HAP-1 (cell line): ENCODE results near the gene COBL.

ENCODE experiments used
- DNase-seq, 2 experiments: peaks; one replicate each; pipeline ENCODE4 v3.0.0-alpha.2; 2016 to 2020; ENCODE audit warnings: low spot score in 2 of 2
- H3K27me3 ChIP-seq: fragments of 250-450 bp; sonication (Bioruptor Pico); 2 replicates; pipeline ENCODE4 v1.5.1; 2020; ENCODE audit warnings: low read depth, mild to moderate bottlenecking, moderate library complexity
- H3K36me3 ChIP-seq: fragments of 250-450 bp; sonication (Bioruptor Pico); replicated peaks from 2 replicates; pipeline ENCODE4 v1.5.1; 2020; ENCODE audit warnings: mild to moderate bottlenecking
- H3K4me1 ChIP-seq: fragments of 250-450 bp; sonication (Bioruptor Pico); 2 replicates; pipeline ENCODE4 v1.5.1; 2020; ENCODE audit warnings: mild to moderate bottlenecking
- H3K4me3 ChIP-seq: fragments of 250-450 bp; sonication (Bioruptor Pico); 2 replicates; pipeline ENCODE4 v1.5.1; 2020; ENCODE audit warnings: mild to moderate bottlenecking, moderate library complexity
- H3K9me3 ChIP-seq: fragments of 250-450 bp; sonication (Bioruptor Pico); 2 replicates; pipeline ENCODE4 v1.5.1; 2020; ENCODE audit warnings: mild to moderate bottlenecking, moderate library complexity
- in situ Hi-C: fragments of 300-500 bp; cut with MboI; formaldehyde crosslinking; loops from 3 replicates; pipeline ENCODE4 v1.14.3; 2020; ENCODE audit warnings: low sequenced_read_pairs, inconsistent platforms, mixed read lengths

Gene COBL

DNA sequence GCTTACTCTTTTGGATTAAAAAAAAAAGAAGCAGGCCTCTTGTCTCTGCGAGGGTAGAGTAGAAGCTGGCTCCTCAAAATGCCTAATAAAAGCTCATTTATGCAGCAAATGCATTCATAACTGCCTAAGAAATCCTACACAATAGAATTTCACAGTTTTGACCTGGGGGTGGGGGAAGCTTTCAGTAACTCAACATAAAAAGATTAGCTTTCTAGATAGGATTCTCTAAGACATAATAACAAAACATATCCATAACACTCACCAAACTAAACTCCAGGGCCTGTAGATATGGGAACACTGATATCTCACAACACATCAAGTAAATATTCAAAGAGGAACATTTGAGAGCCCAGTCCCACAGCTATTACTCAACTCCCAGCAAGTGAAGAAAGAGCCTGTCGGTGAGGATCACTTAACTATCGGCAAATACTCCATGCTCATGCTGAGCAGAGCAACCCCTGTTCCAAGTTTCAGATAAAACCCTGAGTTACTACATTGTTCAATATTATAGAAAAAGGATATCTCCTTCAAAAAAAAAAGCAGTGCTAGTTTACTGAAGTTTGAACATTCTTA is 88.1 kb downstream of the COBL start:
- no peaks in the 10 kb centered on the region for H3K9me3 ChIP-seq
- peaks cover 15% of the 10 kb centered on the region for H3K4me1 ChIP-seq
- in situ Hi-C loops: no loop called here
- DNase-seq: peak; percentile 52 to 86
- no peaks in the 10 kb centered on the region for H3K36me3 ChIP-seq
- no peak overlapping the region for H3K4me3 ChIP-seq
- no peaks in the 10 kb centered on the region for H3K27me3 ChIP-seq

- in situ Hi-C loops: no loop called here
- no peaks in the 10 kb centered on the region for H3K9me3 ChIP-seq
- no peaks in the 10 kb centered on the region for H3K27me3 ChIP-seq
- no peaks in the 10 kb centered on the region for H3K36me3 ChIP-seq
- H3K4me1 ChIP-seq: peaks cover 15% of the 10 kb centered on the region
- DNase-seq: no peak
- no peak overlapping the region for H3K4me3 ChIP-seq
Observed at GRCh38 chr7:51227861-51228260, 88.7 kb downstream of the COBL start.

- no peaks in the 10 kb centered on the region for H3K27me3 ChIP-seq
- no peak overlapping the region for H3K4me3 ChIP-seq
- H3K9me3 ChIP-seq: no peaks in the 10 kb centered on the region
- in situ Hi-C loops: no loop called here
- DNase-seq: no peak
- no peaks in the 10 kb centered on the region for H3K36me3 ChIP-seq
- peaks cover 15% of the 10 kb centered on the region for H3K4me1 ChIP-seq
Observed at GRCh38 chr7:51226916-51227535, 89.6 kb downstream of the COBL start.

DNA sequence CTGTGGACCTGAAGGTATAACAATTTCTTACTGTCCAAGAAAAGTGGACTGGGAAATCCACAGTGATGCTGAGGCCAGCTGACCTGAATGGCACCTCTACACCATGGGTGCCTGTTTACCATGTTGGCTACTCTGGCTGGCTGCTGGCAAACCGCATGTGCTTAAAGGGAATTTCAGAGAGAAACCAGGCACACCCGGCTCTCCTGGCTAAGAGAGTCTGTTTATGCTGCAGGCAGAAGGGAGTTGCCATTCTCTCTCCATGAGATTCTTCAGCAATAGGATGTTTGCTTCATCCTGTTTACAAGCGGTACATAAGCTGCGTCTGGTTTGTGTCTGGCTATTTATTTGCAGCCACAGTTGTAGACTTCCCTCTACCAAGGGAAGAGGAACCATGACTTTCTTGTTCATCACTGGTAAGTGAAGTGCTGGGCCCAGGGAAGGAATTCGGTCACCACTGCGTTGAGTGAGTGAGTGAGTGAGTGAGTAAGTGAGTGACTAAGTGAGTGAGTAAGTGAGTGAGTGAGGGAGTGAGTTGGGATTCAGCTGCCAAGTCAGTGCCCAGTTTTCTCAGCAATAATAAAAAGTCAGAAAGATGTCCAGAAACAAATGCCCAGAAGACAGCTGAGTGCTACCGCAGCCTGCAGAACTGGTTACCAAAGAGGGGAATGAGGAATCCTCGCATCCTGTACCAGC is 90.4 kb downstream of the COBL start:
- Histone ChIP-seq H3K9me3 (no peaks in the 10 kb centered on the region), H3K27me3 (no peaks in the 10 kb centered on the region), H3K4me1 (peaks cover 15% of the 10 kb centered on the region), H3K36me3 (no peaks in the 10 kb centered on the region), H3K4me3 (no peak overlapping the region)
- in situ Hi-C loops: no loop called here
- DNase-seq: no peak

- no peaks in the 10 kb centered on the region for H3K27me3 ChIP-seq
- in situ Hi-C loops: no loop called here
- H3K4me3 ChIP-seq: no peak overlapping the region
- H3K4me1 ChIP-seq: peaks cover 15% of the 10 kb centered on the region
- no peaks in the 10 kb centered on the region for H3K36me3 ChIP-seq
- H3K9me3 ChIP-seq: no peaks in the 10 kb centered on the region
- no peak for DNase-seq
Observed at GRCh38 chr7:51224811-51225595, 91.6 kb downstream of the COBL start.

DNA sequence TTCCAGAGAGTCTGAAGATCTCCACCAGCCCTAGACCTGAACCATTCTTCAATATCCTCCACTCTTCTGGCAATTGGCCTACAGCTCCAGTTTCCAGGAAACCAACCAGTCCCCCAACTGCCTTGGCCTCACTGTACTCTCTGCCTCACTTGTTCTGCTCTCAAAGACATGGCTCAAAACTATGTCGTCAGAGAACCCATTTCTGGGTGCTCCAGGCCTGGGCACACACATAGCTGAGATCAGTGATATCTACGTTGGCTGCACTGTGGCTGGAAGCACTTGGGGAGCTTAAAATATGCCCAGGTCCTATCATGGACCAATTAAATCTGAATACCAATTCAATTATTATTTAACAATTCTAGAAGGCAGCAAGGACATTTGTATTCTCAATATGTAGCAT is 93.1 kb downstream of the COBL start:
- peaks cover 5% of the 10 kb centered on the region for H3K4me1 ChIP-seq
- H3K4me3 ChIP-seq: no peak overlapping the region
- no peak for DNase-seq
- in situ Hi-C loops: no loop called here
- H3K27me3 ChIP-seq: no peaks in the 10 kb centered on the region
- H3K36me3 ChIP-seq: no peaks in the 10 kb centered on the region
- no peaks in the 10 kb centered on the region for H3K9me3 ChIP-seq

DNA sequence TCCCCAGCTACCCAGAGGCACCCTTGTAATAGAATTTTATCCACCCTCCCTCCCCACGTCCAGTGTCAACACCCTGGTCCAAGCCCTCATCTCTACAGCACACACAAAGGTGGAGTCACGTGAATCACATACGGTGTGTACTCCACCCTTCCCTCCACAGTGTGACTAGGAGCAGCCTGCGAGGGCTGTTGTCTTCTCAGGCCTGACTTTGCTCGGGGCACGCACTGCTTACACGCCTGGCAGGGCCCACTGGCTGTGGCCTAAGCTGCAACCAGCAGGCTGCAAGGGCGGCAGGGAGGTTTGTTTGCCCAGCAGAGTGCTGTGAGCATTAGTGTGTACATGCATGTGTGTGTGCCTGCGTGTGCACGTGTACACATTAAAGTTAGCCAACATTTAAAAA is 93.7 kb downstream of the COBL start:
- in situ Hi-C loops: no loop called here
- DNase-seq: no peak

DNA sequence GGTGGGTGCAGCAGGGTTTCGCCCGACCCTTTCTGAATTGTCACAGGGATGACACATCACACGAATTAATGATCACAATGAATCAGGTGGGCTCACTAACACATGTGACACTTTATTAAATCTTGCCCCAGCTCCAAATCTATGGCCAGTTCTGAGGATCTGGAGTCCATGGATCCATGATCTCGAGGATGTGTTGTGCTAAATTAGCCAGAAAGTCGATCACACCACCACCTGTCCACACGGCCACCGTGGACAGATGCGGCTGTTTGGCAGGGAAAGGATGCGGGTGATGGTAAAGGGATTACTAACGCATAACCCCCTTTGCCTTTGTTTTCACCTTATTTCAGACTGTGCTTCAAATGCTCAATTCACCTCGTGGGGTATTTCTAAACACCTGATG is 96.4 kb downstream of the COBL start:
- Histone ChIP-seq H3K27me3 (no peaks in the 10 kb centered on the region), H3K9me3 (no peaks in the 10 kb centered on the region), H3K4me3 (no peak overlapping the region), H3K36me3 (no peaks in the 10 kb centered on the region), H3K4me1 (no peaks in the 10 kb centered on the region)
- in situ Hi-C loops: no loop called here
- DNase-seq: no peak

More for the DNA sequence above, 93.7 kb downstream of the COBL start:
- Histone ChIP-seq H3K9me3 (no peaks in the 10 kb centered on the region), H3K4me1 (peaks cover 1% of the 10 kb centered on the region), H3K27me3 (no peaks in the 10 kb centered on the region), H3K36me3 (no peaks in the 10 kb centered on the region), H3K4me3 (no peak overlapping the region)

- Histone ChIP-seq H3K9me3 (no peaks in the 10 kb centered on the region), H3K4me1 (no peaks in the 10 kb centered on the region), H3K27me3 (no peaks in the 10 kb centered on the region), H3K4me3 (no peak overlapping the region), H3K36me3 (no peaks in the 10 kb centered on the region)
- in situ Hi-C loops: no loop called here
- no peak for DNase-seq
Observed at GRCh38 chr7:51219261-51219988, 97.2 kb downstream of the COBL start.

GRCh38 chr7:51217804-51218203 is 98.8 kb downstream of the COBL start:
- no peaks in the 10 kb centered on the region for H3K9me3 ChIP-seq
- no peaks in the 10 kb centered on the region for H3K36me3 ChIP-seq
- H3K27me3 ChIP-seq: no peaks in the 10 kb centered on the region
- DNase-seq: no peak
- no peaks in the 10 kb centered on the region for H3K4me1 ChIP-seq
- in situ Hi-C loops: no loop called here
- no peak overlapping the region for H3K4me3 ChIP-seq

DNA sequence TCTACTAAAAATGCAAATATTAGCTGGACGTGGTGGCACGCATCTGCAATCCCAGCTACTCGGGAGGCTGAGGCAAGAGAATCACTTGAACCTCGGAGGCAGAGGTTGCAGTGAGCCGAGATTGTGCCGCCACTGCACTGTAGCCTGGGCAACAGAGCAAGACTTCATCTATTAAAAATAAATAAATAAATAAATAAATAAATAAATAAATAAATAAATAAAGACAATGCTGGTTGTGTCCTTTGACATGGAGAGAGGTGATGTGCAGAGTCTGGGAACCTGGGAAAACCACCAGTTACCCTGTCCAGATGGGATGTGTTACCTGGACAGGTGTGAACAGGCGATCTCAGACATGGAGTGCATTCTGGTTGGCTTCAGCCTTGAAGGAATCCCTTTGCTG is 102.5 kb downstream of the COBL start:
- Histone ChIP-seq H3K27me3 (no peaks in the 10 kb centered on the region), H3K4me1 (no peaks in the 10 kb centered on the region; the same call in 1 of the 2 replicates), H3K4me3 (no peak overlapping the region), H3K9me3 (no peaks in the 10 kb centered on the region), H3K36me3 (no peaks in the 10 kb centered on the region)
- in situ Hi-C loops: no loop called here
- no peak for DNase-seq

DNA sequence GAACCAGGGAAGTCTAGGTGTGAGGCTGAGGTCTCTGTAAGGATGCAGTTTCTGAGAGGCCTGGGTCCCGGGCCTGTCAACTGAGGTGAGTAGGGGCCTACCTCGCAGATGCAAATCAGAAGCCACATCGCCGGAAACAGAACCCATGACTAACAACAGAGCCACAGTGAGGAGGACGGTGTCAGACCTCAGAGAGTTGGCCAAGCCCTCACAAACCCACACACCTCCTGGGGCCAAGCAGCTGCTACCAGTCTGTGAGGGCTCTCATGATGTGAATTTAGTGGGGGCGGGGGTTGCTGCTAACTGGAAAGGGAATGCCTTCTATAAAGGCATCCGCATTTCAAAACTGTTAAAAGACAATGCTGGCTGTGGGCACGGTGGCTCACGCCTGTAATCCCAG is 103.0 kb downstream of the COBL start:
- no peaks in the 10 kb centered on the region for H3K36me3 ChIP-seq
- no peaks in the 10 kb centered on the region; the same call in 1 of the 2 replicates for H3K4me1 ChIP-seq
- no peak overlapping the region for H3K4me3 ChIP-seq
- H3K9me3 ChIP-seq: no peaks in the 10 kb centered on the region
- DNase-seq: no peak
- H3K27me3 ChIP-seq: no peaks in the 10 kb centered on the region
- in situ Hi-C loops: no loop called here

DNA sequence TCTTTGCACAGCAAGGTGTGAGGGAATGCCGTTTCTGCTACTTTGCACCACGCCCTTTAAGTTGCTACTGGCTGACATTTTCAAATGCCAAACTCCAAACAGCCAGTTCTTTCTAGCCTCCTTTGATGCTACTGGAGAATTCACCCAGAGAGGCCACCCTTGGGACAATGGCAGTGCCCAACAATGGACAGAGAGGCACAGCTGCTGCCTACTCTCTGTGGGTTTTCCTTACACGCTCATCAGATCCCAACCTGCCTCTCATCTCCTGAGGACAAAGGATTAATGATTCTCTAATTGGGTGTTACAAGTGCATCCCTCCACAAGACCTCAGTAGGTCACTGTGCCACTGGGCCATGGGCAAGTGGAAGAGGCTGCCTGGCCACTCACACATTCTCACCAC is 105.8 kb downstream of the COBL start:
- no peaks in the 10 kb centered on the region; the same call in 1 of the 2 replicates for H3K4me1 ChIP-seq
- no peak for DNase-seq
- in situ Hi-C loops: no loop called here

More for the DNA sequence above, 105.8 kb downstream of the COBL start:
- Histone ChIP-seq H3K9me3 (no peaks in the 10 kb centered on the region), H3K36me3 (no peaks in the 10 kb centered on the region), H3K4me3 (no peak overlapping the region), H3K27me3 (no peaks in the 10 kb centered on the region)
